ENCODE results near the gene CLDN7. TPM values are rescaled to one million over a fixed set of nuclear protein-coding genes. Genes with fewer than 3 reads are reported as not detected.

Gene CLDN7
- total RNA-seq, 1 experiment from 2014 or later: 286 TPM

GRCh38 chr17:7290166-7290565 is 27.9 kb upstream of the CLDN7 start:
- H3K4me2 ChIP-seq (ENCODE audit: low read length): no peak overlapping the region
- H3K4me3 ChIP-seq (replicated peaks in 1 of 2; ENCODE audit: low read depth in 1 of 2, low read length in 2 of 2): no peak overlapping the region
- H3K27ac ChIP-seq (ENCODE audit: low read depth, low read length): no peak overlapping the region; the same call in 1 of the 2 replicates
- intact Hi-C loops (cut with micrococcal nuclease): no loop called here
- POLR2A ChIA-PET: no interaction called here
- no peaks in the 10 kb centered on the region for H4K20me1 ChIP-seq (ENCODE audit: insufficient read depth)
- no peaks in the 10 kb centered on the region for H3K9me3 ChIP-seq (ENCODE audit: control insufficient read depth in 1 of 2, insufficient read depth in 1 of 2, low read depth in 1 of 2, low read length in 2 of 2)
- BruUV-seq (replicated peaks): no TSS peak
- TF ChIP-seq SP1 (IDR thresholded peaks at IDR 0.05; ENCODE audit: low read depth) (no peak), FOSL1 (IDR thresholded peaks at IDR 0.05; ENCODE audit: low read depth) (no peak), ATF3 (IDR thresholded peaks at IDR 0.05) (no peak), CBX3 (IDR thresholded peaks at IDR 0.05; ENCODE audit: low read depth) (no peak), TCF7L2 (IDR thresholded peaks at IDR 0.05; ENCODE audit: borderline replicate concordance, extremely low read depth, insufficient read depth, insufficient read length) (no peak), EZH2 (IDR thresholded peaks at IDR 0.05) (no peak), SRF (IDR thresholded peaks at IDR 0.05; ENCODE audit: low read depth) (no peak), POLR2AphosphoS5 (IDR thresholded peaks at IDR 0.05; ENCODE audit: low read depth, low read length) (no peak), EGR1 (IDR thresholded peaks at IDR 0.05; ENCODE audit: low read depth) (no peak), SIN3A (IDR thresholded peaks at IDR 0.05; ENCODE audit: low read depth) (no peak), ELF1 (IDR thresholded peaks at IDR 0.05; ENCODE audit: borderline replicate concordance, low read depth) (no peak), POLR2A (IDR thresholded peaks at IDR 0.05; ENCODE audit: borderline replicate concordance, extremely low read depth, insufficient read depth, insufficient read length) (no peak), RAD21 (IDR thresholded peaks at IDR 0.05; ENCODE audit: low read depth) (no peak)
- TF ChIP-seq, protein P1, sequence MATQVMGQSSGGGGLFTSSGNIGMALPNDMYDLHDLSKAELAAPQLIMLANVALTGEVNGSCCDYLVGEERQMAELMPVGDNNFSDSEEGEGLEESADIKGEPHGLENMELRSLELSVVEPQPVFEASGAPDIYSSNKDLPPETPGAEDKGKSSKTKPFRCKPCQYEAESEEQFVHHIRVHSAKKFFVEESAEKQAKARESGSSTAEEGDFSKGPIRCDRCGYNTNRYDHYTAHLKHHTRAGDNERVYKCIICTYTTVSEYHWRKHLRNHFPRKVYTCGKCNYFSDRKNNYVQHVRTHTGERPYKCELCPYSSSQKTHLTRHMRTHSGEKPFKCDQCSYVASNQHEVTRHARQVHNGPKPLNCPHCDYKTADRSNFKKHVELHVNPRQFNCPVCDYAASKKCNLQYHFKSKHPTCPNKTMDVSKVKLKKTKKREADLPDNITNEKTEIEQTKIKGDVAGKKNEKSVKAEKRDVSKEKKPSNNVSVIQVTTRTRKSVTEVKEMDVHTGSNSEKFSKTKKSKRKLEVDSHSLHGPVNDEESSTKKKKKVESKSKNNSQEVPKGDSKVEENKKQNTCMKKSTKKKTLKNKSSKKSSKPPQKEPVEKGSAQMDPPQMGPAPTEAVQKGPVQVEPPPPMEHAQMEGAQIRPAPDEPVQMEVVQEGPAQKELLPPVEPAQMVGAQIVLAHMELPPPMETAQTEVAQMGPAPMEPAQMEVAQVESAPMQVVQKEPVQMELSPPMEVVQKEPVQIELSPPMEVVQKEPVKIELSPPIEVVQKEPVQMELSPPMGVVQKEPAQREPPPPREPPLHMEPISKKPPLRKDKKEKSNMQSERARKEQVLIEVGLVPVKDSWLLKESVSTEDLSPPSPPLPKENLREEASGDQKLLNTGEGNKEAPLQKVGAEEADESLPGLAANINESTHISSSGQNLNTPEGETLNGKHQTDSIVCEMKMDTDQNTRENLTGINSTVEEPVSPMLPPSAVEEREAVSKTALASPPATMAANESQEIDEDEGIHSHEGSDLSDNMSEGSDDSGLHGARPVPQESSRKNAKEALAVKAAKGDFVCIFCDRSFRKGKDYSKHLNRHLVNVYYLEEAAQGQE (IDR thresholded peaks at IDR 0.05; ENCODE audit: low read depth): no peak
- TF ChIP-seq, protein P2, sequence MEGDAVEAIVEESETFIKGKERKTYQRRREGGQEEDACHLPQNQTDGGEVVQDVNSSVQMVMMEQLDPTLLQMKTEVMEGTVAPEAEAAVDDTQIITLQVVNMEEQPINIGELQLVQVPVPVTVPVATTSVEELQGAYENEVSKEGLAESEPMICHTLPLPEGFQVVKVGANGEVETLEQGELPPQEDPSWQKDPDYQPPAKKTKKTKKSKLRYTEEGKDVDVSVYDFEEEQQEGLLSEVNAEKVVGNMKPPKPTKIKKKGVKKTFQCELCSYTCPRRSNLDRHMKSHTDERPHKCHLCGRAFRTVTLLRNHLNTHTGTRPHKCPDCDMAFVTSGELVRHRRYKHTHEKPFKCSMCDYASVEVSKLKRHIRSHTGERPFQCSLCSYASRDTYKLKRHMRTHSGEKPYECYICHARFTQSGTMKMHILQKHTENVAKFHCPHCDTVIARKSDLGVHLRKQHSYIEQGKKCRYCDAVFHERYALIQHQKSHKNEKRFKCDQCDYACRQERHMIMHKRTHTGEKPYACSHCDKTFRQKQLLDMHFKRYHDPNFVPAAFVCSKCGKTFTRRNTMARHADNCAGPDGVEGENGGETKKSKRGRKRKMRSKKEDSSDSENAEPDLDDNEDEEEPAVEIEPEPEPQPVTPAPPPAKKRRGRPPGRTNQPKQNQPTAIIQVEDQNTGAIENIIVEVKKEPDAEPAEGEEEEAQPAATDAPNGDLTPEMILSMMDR (IDR thresholded peaks at IDR 0.05 in 2 of 3, conservative IDR thresholded peaks at IDR 0.05 in 1 of 3; ENCODE audit: borderline replicate concordance in 1 of 3, insufficient read depth in 1 of 3, low read depth in 2 of 3, low read length in 2 of 3): no peak
- no peaks in the 10 kb centered on the region for H3K79me2 ChIP-seq (ENCODE audit: insufficient read depth, low read length)
- no peak overlapping the region for H2AFZ ChIP-seq (ENCODE audit: low read depth, low read length, poor library complexity, severe bottlenecking)
- H3K36me3 ChIP-seq (ENCODE audit: control insufficient read depth in 1 of 2, insufficient read depth in 2 of 2, low read length in 2 of 2): no peaks in the 10 kb centered on the region
- no peak overlapping the region for H3K9ac ChIP-seq (ENCODE audit: low read length)
- no peak for ATAC-seq
- no peak for DNase-seq (ENCODE audit: low read depth, low spot score)
- H3K9me2 ChIP-seq (ENCODE audit: insufficient read depth): no peaks in the 10 kb centered on the region
- no peaks in the 10 kb centered on the region for H3K27me3 ChIP-seq (ENCODE audit: insufficient read depth, low read length)
- RAD21 ChIA-PET (ENCODE audit: low non-redundant PET in 1 of 2, low total read pairs in 2 of 2, uncharacterized antibody in 2 of 2, unreplicated experiment in 2 of 2): no interaction called here
- H3K4me1 ChIP-seq (ENCODE audit: control insufficient read depth in 1 of 2, insufficient read depth in 2 of 2, low read length in 2 of 2): peaks cover 8 to 23% of the 10 kb centered on the region in 2 experiments; a peak in 3 of 4 replicates
- CTCF ChIA-PET: no interaction called here

All from HCT116 (cell line).